GM21390 (cell line): Measurements from ENCODE around the gene MYD88.
"Not testable (repeated sequence)": the region's sequence is repeated elsewhere in the genome, so short reads cannot be mapped to it uniquely, and the experiment has no call there.

Experiments used
- ATAC-seq: cut with Tn5 transposase; IDR thresholded peaks from one replicate; pipeline ENCODE4 v1.9.1; 2021; ENCODE audit not compliant: unreplicated experiment

MYD88 gene

DNA sequence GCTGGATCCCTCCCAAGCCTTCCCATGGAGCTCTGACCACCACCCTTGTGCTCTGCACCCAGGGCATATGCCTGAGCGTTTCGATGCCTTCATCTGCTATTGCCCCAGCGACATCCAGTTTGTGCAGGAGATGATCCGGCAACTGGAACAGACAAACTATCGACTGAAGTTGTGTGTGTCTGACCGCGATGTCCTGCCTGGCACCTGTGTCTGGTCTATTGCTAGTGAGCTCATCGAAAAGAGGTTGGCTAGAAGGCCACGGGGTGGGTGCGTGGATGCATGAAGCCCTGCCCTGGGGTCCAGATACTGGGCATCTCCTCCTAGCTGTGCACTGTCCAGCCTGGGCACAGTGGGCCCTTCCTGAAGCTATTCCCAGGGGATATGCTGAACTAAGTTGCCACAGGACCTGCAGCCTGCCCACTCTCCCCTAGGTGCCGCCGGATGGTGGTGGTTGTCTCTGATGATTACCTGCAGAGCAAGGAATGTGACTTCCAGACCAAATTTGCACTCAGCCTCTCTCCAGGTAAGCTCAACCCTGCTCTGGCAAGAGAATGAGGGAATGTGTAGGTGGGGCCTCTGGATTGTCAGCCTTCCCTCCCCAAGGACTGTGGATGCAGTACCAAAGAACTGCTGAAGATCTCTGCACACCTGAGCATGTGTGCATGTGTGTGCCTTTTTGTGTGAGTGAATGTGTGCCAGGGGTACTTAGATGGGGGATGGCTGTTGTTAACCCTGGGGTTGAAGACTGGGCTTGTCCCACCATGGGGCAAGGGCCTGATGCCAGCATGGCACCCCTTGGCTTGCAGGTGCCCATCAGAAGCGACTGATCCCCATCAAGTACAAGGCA lies 2.1 kb downstream of the MYD88 start:
- ATAC-seq, result no peak

DNA sequence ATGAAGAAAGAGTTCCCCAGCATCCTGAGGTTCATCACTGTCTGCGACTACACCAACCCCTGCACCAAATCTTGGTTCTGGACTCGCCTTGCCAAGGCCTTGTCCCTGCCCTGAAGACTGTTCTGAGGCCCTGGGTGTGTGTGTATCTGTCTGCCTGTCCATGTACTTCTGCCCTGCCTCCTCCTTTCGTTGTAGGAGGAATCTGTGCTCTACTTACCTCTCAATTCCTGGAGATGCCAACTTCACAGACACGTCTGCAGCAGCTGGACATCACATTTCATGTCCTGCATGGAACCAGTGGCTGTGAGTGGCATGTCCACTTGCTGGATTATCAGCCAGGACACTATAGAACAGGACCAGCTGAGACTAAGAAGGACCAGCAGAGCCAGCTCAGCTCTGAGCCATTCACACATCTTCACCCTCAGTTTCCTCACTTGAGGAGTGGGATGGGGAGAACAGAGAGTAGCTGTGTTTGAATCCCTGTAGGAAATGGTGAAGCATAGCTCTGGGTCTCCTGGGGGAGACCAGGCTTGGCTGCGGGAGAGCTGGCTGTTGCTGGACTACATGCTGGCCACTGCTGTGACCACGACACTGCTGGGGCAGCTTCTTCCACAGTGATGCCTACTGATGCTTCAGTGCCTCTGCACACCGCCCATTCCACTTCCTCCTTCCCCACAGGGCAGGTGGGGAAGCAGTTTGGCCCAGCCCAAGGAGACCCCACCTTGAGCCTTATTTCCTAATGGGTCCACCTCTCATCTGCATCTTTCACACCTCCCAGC lies 2.9 kb downstream of the MYD88 start:
- no peak for ATAC-seq

DNA sequence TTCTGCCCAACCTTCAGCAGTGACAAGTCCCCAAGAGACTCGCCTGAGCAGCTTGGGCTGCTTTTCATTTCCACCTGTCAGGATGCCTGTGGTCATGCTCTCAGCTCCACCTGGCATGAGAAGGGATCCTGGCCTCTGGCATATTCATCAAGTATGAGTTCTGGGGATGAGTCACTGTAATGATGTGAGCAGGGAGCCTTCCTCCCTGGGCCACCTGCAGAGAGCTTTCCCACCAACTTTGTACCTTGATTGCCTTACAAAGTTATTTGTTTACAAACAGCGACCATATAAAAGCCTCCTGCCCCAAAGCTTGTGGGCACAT lies 3.5 kb downstream of the MYD88 start:
- ATAC-seq, result no peak

DNA sequence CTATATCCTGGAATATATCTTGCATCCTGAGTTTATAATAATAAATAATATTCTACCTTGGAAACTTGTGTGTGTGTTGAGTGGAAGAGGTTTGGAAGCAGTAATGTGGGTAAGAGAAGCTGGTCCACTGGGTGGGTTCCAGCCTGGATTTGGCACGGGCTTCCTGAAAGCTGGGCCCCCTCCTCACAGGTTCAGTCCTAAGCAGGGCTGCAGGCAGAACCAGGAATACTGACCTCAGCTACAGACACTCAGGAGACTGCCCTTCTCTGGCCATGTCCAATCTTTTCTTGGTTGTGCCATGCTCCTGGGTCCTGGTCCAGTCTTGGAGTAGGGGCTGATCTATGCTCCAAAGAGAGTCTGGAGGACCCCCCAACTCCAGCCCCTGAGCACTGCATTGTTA lies 4.5 kb downstream of the MYD88 start:
- ATAC-seq, result no peak

DNA sequence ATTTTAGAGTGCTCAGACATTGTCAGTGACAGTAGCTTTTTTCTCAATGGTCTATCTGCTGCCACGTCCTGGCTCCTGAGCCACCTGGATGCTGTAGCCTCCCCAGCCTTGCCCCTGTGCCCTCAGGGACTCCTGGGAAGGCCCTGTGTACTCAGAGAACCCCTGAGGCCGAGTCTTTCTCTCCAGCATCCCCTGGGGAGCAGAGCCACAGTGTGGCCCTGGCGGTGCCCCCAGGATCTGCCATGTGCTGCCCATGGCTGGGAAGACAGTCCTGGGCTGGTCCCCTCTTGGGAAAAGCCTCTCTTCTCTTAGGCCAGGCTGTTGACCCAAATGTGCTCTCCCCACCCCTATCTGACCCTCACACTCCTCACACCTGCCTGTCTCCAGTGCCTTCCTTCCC lies 5.0 kb downstream of the MYD88 start:
- ATAC-seq, result no peak

DNA sequence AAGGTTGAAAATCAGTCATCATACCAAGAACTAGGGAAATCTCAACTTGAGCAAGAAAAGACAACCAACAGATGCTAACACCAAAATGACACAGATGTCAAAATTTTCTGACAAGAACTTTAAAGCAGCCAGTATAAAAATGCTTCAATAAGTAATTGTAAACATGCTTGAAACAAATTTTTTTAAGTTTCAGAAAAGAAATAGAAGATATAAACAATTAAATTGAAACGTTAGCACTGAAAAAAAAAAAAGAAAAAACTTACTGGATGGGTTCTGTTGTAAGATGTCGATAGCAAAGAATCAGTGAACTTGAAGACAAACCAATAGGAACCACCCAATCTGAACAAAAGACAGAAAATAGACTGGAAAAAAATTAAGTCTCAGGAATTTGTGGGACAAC lies 8.0 kb downstream of the MYD88 start:
- no peak for ATAC-seq

DNA sequence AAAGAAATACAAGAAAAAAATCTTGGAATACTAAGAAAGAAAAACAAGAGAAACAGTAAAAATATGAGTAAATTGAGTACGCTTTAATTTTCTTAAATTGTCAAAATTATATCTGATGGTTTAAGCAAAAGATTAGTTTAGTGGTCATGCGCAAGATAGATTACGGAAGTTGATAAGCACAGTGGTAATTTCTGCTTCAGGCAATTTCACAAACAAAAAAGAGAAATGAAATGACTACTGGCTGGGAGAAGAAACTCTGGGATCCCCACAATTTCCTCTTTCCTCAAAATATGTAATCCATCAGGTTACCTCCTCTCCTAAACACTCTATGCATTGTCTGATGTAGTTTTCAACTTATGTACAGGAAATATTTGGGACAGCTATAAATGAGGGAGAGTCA lies 9.0 kb downstream of the MYD88 start:
- no peak for ATAC-seq

DNA sequence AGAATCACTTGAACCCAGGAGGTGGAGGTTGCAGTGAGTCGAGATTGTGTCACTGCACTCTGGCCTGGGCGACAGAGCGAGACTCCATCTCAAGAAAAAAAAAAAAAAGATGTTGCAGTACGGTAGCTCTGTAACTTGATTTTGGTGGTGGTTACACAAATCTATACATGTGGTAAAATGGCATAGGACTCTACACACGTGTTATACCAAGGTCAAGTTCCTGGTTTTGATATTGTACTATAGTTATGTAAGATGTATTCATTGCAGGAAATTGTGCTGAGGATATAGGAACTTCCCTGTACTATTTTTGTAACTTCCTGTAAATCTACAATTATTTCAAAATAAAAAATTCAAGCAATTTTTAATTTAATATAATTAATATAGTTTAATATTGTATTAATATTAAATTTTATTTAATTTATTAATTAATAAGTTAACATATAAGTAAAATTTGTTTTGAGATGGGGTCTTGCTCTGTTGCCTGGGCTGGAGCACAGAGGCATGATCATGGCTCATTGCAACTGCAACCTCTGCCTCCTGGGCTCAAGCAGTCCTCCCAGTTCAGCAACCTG lies 9.9 kb downstream of the MYD88 start:
- no peak for ATAC-seq

DNA sequence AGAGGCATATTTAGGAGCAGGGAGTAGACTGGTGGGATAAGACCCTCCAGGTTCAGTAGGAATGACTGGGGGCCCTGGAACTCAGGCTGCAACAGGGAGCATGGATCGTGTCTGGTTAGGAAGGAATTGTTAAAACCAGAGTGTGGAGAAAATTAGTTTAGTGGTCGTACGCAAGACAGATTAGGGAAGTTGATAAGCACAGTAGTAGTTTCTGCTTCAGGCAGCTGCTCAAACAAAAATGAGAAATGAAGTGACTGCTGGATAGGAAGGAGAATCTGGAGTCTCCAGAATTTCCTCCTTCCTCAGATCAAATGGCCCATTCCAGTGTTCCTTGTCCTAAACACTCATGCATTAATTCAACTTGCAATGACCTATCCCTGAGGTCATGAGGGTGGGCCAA lies 11.2 kb downstream of the MYD88 start:
- no peak for ATAC-seq

DNA sequence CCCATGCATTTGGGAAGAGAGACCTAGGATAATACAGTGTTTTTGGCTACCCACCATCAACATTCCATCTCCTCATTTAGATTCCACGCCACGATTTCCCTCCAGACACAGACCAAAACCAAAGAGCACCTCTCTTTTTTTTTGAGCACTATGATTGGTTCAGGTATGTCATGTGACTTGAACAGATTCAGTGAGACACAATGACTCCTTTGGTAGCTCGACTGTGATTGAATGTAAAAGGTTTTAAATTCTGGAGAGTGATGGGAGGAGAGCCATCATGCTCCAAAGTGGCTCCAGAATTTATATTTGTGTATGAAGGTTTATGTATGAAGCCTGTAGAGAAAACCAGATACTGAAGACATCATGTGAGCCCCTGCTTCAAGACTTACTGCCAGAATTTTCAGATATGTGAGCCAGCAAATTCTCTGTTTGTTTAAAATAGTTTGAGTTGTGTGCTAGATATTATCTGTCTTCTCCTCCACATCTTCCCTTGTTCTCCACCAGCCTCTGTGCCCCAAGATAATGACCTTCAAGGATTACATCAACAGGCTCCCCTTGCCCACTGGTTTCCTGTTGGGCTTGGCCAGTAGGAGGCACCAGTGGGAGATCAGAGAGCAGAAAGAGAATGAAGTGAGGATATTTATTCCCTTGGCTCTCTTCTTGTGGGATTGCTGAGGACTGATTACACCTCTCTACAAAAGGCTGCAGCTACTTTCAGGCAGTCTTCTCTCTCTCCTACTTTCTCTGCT lies 12.5 kb downstream of the MYD88 start:
- ATAC-seq, result no peak

DNA sequence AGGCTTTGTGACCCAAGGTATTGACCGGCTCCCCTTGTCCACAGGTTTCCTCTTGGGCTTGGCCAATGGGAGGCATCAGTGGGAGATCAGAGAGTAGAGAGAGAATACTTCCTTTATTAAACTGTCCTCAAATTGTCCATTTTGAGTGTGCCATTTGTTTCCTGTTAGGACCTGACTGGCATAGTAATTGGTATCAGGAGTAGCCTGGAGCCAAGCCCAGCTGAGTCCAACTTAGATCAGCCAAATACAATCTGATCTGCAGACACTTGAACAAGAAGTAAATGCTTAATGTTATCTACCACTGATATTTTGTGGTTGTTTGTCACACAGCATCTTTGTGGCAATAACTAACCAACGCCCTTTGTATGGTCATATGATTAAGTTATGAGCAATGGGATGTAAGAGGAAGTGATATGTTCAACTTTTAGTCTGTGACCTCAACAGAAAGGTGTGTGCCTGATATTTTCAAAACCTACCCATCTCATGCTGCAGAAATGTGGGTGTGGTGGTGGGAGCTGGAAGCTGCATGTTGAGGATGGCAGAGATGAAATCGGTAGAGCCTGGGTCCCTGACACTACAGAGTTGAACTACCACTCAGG lies 13.3 kb downstream of the MYD88 start:
- ATAC-seq, result no peak

DNA sequence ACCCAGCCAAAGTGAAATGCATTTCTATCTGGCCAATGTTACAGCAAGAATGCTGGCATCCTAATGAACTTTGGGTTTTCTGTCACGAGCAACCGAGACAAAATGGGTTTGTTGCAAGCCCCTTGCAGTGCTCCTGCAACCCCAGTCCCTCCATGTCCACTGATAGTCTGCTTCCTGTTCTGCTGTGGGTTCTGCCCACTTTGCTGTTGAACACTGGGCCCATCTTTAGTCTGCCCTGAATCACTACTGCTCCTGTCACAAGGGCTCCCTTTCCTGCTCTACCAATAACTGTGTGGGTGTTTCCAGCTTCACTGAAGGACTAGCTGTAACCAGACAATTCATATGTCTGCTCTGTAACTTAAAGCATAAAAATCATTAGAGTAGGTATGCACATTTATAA lies 14.1 kb downstream of the MYD88 start:
- ATAC-seq, result no peak

DNA sequence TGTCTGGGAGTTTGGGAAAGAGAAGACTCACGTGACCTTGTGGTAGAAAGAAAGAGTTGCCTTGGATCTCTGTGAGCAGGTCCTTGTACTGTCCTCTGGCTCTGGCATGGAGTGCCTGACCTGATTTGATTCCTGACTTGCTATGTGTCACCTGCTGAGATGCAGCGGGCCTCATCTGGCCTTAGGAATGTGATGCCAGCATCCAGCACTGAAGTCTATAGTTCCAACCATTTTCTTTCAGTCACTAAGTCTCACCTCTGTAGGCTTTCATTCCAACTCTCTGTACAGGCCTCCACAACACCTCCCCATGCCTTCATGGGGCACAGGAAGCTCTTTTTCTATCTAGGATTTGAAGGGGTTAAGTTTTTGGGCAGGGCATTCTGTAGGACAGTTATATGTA lies 14.8 kb downstream of the MYD88 start:
- no peak for ATAC-seq

DNA sequence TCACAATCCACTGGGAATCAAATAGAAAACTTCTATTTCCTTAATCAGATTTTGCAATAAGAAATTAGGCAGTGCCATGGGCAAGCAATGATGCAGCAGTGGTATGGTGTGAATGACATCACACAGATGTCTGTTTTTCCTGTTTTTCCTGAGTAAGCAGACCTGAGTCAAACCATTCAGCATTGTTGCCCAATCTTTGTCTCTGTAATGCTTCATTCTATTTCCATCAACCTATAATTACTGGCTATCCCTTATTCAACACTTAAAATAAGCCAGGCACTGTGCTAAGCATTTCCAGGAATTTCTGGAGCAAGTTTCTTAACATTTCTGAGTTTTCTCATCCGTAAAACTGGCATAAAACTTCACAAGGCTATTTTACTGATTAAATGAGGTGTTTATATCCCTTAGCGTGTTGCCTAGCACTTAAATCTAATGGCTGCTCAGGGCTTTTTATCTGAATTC lies 15.6 kb downstream of the MYD88 start:
- no peak for ATAC-seq

DNA sequence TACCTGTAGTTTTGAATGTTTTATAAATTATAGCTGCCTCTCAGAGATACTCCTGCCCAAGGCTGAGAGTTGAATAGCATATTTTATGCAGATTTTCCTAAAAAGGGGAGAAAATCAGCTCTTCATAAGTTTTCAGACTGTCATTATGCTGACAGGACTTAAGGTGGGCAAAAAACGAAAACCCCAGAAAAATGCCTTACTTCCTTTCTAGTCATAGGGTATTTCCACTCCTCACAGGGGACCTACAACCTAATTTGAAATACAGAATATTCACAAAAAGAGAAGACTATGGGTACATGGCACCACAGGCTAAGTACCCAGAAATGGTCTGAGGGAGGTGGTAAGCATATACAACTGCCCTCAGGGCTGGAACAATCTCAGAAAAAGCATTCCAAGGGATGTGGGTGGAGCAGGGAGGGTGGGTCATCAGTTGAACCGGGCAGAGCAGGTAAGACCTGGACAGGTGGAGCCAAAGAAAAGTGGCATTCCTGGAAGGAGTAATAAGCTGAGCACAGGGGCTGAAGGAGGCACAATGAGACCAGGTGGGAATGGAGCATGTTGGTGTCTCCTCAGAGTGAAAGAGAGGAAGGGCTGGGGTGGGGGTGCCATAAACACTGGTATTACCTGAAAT lies 16.3 kb downstream of the MYD88 start:
- no peak for ATAC-seq

DNA sequence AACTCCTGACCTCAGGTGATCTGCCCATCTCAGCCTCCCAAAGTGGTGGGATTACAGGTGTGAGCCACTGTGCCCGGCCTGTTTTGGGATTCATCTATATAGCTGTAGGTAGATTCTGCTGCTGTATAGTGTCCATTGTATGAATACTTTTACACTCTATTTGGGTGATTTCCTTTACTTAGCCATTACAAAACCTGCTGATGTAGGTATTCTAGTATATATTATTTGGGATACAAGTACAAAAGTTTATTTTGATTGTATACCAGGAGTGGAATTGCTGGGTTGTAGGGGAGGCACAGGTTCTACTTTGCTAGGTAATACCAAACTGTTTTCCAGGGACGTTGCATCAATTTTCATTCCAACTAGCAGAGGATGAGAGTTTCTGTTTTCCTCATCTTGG lies 17.4 kb downstream of the MYD88 start:
- ATAC-seq, result no peak

DNA sequence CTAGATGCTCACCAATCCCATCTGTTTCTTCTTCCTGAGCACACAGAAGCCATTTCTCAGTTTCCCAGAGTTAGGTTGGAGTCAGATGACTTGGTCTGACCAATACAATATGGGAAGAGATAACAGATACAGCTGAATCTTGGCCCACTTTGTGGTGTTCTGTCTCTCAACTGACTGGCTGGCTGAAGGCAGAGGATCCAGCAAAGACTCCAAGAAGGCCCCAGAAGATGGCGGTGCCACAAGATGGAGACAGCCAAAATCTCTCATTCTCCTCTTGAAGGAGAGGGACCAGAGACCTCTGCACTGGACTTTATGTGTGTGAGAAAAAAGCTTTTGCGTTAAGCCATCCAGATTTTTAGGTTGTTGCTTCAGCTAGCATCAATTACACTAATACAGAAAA lies 18.7 kb downstream of the MYD88 start:
- no peak for ATAC-seq

DNA sequence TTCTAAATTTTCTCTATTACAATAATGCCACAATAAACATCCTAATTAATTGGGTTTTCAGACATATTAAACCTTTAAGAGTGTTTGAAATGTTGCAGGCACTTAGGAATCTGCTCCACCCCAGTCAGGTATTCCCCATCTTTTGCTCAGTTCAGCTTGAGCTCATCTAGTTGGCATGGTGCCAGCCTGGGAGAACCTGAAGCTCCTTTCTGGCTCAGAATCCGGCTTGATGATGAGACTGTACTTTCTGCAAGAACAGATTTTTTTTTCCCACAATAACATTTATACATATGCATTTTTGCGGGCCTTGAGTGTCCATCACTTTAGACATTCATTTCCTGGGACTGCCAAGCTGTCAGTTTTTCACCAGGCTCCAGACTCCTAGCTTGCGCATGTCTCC lies 19.1 kb downstream of the MYD88 start:
- no peak for ATAC-seq

DNA sequence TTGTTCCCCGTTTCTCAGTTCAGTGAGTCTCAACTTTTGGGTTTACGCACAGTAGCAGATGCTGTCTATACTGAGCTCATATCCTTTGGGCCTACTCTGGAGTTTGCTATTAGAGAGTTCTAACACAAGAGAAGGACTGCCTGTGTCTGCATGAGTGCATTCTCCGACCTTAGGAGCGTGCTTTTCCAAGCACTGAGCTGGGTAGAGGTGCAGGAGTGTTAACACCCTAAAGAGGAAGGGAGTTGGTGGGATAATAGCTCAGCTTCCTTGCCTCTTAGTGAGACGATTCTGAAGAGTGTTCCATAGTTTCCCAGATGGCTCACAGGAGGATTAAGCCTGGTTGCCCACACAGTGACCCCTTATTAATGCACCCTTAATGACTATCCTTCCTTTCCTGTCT lies 20.0 kb downstream of the MYD88 start:
- ATAC-seq, result no peak

DNA sequence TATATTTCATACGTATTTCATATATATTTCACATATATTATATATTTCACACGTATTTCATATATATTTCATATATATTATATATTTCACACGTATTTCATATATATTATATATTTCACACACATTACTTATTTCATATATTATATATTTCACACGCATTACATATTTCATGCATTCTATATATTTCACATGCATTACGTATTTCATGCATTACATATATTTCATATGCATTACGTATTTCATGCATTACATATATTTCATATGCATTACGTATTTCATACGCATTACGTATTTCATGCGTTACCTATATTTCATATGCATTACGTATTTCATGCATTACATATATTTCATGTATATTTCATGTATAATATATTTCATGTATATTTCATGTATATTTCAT lies 22.2 kb downstream of the MYD88 start:
- not testable (repeated sequence) for ATAC-seq
